GM18517 (cell line): Measurements from ENCODE around the gene CELF2.

Experiments used
- ATAC-seq: cut with Tn5 transposase; IDR thresholded peaks from one replicate; pipeline ENCODE4 v1.9.1; 2021; ENCODE audit warnings: mild to moderate bottlenecking, moderate library complexity; ENCODE audit not compliant: unreplicated experiment

Gene CELF2

DNA sequence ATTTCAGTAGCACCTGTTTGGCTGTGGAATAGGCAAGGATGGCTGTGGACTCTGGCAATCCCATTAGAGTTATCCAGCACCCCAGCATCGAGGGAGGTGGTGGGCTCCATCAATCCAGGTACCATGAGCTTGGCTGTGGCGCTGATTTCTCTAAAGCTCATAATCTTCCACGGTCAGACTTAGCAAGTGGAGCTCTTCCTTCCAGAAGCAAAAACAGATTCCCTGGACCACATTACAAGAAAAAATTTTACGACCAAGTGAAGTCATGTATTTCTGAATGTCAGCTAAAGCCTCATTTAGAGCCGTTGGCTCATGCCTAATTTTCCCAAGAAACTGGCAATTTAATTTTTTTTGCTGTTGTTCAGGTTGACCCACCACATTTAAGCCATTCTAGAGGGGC lies 135.1 kb downstream of the CELF2 start:
- ATAC-seq: no peak

DNA sequence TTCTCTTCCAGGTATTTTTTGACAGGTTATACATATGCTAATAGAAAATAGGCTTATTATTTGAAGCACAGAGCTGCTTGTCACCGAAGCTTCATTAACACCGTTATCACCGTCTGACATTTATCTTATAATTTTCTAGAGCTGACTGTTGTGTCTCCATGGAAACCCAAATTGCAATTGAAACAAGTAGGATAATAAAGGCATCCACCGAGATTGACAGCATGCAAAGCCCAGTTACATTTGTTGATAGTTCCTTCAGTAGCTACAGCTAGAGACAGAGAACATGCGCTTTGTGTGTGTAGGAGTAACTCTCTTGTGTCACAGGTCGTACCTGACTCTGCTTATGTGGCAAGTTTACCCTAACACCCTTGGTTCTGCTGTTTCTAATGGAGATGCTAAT lies 135.6 kb downstream of the CELF2 start:
- ATAC-seq: no peak

DNA sequence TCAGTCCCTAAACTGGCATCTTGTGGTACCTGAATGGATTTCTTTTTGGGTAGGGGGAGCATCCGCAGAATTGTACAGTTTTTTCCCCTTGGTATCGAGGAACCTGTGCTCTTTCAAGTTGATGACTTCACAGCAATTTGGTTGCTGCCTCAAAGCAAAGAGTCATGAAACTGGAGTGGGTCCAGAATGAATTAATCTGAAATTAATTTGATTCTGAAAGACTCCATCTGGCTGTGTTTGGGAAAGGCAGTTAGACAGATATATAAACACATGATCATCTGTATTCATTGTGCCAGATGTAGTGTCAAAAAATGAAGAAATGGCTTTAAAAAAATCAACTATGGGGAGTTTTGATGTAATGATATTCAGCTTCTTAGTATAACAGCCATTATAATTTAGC lies 136.1 kb downstream of the CELF2 start:
- ATAC-seq: no peak

DNA sequence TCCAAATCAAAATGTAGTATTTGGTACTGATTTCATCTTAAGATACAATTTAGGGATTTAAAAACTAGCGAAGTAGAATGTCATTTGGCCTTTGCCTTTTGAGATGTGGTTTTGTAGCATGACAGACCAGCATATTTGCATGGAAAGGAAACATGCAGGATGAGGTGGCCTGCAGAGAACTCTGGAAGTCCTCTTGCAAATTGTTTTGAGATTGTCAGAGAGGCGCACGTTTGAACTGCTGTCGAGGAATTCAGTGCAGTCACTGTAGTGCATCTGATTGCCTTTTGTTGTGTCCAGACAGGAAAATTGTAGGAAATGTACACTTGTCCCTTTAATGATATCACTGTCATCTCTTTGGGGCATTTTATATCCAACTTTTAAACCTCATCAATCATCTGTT lies 136.7 kb downstream of the CELF2 start:
- no peak for ATAC-seq

DNA sequence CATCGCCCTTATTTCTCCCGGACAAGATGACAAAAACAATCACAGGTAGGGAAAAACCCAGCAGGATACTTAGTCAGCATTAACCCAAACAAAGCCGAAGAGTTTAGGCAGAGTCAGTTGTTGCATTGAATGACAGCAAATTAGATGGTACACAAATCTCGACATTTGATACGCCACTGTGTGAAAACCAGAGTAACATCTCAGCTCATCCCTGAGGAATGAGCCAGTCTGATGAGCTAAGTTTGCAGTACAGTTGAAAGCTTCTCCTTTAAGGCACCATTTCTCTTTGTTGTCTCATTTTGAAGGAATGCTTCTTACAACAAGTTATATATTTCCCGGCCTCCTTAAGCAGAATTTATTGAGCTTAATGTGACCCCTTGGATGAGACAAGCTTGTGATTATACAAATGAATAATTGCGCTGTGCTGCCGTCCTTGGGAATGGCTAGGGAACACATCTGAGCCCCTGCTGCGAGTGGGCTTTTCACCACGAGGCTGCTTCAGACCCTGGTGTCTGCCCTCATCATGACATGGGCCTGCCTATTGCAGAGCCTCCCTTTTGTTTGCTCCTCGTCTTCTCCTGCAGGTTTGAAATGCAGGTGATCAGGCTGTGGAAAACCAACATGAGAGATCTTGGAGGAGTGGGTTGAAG lies 137.3 kb downstream of the CELF2 start:
- ATAC-seq: no peak

DNA sequence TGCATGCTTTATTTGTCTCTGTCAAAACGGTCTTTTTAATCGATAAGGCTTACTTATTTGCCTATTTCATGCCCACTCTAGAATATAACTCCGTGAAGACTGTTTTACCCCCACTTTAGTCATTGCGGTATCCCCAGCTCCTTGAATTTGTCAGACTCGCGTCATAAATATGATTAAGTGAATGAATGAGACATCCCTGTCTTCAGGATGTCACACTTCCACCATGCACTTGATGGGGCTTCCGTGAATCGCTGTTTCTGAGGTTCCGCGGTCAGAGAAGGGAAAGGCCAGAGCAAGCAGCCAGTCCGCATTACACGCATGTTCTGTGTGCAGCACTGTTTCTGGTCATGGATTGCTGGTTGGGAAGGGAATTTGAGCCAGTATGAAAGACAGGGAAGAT lies 138.8 kb downstream of the CELF2 start:
- ATAC-seq: no peak

DNA sequence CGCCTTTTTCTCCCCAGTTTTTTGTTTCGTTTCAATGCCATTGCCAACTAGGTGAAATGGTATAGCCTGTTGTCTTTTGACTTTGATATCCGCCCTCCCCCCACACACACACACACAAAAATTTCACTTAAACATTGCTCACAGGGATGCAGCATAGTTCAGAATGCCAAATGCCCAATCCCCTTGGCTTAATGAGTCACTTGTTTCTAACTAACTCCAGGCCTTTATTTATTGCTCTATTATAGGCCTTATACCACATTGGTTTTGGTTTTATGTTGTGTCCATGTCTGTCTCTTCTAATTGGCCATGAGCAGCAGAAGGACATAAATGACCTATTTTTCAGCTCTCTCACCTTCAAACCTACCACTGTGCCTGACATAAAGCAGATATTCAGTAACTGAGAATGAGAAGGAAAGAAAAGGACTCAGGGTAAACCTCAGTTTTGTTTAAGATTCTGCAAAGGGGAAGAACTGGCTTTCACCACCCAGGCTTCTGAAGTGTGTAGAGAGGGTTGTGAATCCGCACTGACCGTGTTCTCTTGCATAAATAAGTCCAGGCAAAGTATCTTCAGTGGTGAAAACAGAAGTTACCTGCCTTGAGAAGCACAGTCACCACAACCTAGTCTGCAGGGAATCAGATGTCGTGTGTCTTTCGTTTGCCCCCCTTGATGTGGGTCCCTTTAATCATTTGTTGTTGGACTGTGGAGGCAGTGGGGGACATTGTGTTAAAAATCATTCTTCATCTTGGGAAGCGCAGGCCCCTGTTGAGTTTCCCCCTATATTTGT lies 139.8 kb downstream of the CELF2 start:
- no peak for ATAC-seq

DNA sequence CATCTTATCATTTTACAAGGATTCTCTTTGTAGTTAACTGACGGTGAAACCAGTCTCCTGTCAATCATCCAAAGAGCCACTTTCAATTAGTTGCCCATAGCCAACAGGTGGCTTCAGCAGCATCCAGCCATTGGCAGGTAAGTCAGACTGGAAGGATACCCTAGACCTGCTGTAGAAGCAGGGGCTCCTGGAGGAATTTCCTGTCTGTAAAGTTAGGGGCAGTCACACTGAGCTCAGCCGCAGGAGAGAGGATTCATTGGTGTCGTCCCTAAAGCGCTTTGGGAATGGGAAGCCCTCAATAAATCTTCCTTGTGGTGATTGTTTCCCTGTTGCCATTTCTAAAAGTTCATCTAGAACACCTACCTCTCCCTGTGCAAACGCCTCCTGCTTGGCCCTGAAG lies 140.4 kb downstream of the CELF2 start:
- no peak for ATAC-seq

DNA sequence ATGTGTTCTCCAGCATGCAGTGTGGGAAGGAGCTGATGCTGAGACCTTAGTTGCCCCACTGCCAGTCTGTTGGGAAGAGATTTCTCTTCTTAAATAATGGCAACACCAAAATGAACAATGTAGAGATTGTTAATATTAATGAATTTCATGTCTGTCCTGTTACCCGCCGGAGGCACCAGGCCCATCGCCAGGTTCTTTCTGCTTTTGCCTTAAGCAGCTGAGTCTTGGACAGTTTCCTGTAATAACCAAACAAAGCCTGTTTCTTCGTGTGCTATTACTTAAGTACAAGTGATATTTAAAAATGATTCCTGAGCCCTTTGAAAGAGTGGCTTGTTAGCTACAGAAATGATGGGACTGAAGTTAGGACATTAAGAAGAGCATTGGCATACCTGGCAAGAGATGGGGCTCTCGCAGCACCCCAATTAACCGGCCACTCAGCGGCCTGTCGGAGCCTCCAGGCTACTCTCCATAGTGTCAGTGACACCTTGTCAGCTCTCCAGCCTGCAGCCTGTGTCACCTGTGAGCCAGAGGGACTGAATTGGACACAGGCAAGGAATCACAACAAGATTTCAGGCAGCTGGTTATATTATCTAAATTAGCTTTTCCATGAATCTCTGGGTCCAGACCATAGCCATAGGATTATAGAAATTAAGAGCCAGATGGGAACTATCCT lies 142.0 kb downstream of the CELF2 start:
- no peak for ATAC-seq

DNA sequence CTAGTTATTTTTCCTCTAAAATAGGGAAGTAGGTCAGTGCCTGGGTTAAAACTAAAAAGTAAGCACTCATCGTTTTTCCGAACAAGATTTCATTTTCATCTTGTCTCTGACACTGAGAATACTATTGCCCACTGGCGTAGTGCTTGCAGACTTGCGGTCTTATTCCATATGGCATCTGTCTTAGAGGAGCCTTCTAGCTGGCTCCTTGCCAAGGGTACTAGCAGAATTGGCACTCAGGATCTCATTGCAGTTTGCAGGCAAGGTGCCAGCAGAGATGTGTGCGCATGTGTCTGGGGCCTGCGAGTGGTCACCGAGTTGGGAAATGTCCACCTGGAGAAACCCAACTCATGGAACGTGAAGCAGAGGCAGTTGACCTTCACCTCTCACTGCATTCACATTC lies 143.4 kb downstream of the CELF2 start:
- ATAC-seq: no peak

DNA sequence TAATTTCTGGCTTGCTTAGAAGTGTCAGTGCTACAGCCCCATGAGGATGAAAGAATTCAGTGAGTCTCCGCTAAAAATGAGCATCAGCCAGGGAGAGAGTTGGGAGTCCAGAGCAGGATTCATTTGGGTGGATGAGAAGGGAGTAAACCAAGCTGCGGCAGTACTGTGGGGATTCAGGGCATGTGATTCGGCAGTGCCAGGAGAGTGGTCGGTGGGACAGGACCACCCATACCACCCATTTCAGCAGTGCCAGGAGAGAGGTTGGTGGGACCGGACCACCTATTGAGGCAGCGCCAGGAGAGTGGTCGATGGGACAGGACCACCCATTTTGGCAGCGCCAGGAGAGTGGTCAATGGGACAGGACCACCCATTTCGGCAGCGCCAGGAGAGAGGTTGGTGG lies 144.2 kb downstream of the CELF2 start:
- no peak for ATAC-seq

DNA sequence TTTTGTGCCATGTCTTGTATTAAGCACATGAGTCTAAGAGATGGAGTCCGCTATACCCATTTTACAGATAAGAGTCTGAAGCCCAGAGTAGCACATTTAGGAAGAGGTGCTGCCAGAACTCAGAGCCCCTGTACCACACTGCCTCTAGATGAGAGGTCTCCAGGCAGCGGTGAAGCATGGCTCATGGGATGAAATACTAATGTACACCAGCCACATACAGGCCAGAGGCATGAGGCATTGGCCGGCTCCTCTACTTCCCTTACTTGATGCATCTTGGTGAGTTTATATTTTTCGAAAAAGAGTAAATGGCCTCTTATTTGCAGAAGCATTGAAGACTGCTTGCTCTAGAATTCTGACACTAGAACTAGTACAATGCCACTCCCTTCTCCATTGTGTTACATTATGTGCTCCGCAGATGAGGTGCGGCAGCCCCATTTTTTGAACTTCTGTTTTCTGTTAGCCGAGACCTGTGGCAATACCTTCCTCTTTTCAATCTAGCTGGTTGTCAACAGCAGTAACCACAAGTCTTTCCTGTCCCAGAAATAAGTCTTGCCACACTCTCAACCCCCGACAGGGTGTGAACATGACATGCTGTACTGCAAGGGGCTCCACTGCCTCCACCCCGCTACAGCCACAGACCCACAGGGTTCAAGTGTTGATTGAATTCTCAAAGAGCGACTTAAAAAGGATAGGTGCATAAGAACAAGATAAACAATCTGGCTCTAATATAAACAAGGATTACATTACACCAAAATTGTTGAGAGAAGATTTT lies 145.3 kb downstream of the CELF2 start:
- ATAC-seq: peak; percentile 73

DNA sequence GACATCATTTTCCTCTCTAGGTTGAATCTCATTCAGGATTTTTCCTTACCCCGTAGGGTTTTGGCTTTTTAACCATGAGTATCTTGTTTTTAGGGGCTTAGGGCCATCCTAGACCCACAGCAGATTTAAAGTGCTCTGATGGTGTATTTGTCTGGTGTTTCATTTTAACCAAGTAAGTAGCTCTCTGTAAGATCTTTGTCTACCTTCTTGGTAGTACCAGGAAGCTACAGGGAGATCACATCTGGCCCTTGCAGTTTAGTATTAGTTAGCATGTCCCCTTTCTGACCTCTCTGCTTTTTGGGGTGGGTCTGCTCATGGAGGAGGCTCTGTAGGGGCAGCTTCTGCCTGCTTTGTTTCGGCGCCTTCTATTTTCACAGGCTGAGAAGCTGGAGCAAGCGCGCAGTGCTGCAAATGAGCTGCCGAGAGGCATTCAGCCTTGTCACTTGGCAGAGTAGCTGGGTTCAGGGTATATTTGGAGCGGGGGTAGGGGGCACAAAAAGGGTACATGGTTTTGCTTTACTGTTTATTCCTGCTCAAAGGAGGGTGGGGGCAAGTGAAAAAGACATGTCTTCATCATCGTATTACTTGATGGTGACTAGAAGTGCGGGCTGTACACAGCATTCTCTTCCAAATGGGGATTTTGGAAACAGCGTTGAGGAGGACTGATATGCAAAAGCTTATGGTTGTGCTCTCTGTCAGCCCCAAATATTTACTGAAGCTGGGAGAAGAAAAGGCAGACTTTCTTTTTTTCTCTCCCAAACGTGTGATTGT lies 146.3 kb downstream of the CELF2 start:
- ATAC-seq: no peak

DNA sequence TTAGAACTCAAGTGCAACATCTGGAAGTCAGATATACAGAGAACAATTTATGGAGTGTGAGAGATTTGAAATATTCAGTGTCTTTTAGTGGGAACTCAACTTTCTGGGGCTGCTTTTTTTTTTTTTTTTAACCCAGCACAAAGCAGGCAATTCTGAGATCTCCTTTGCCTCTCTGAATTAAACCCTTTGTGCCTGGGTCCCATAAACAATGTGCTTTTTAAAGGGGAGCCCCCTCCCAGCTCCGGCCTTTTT lies 146.8 kb downstream of the CELF2 start:
- no peak for ATAC-seq

DNA sequence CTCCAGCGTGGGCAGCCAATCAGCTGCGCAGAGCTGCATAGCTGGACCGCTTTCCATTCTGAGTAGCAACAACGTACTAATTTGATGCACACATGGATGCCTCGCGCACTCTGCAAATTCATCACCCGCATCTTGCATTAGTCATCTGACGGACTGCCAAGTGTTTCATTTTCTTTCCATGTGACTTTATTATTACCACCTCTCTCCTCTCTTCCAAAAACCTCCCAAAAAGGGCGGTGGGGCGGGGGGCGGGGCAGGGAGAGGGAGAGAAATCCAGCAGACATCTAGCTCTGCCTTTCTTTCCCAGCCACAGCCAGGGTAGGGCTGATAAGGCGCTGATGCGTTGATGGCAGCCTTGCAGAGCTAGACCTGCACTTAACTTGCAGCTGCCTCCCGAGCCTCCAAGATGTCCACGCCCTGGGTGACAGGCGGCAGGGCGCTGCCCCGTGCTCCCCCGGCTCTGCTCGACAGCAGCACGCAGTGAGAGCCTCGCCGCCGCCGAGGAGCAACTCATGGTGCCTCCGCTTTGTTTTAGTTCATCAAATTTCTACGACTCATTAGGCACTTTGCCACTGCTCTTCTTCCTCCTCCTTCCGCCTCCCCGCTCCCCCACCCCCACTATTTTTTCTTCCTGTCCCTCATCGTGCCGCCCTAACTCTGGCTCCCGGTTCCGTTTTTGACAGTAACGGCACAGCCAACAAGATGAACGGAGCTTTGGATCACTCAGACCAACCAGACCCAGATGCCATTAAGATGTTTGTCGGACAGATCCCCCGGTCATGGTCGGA lies 147.3 kb downstream of the CELF2 start:
- peak; percentile 24 for ATAC-seq

DNA sequence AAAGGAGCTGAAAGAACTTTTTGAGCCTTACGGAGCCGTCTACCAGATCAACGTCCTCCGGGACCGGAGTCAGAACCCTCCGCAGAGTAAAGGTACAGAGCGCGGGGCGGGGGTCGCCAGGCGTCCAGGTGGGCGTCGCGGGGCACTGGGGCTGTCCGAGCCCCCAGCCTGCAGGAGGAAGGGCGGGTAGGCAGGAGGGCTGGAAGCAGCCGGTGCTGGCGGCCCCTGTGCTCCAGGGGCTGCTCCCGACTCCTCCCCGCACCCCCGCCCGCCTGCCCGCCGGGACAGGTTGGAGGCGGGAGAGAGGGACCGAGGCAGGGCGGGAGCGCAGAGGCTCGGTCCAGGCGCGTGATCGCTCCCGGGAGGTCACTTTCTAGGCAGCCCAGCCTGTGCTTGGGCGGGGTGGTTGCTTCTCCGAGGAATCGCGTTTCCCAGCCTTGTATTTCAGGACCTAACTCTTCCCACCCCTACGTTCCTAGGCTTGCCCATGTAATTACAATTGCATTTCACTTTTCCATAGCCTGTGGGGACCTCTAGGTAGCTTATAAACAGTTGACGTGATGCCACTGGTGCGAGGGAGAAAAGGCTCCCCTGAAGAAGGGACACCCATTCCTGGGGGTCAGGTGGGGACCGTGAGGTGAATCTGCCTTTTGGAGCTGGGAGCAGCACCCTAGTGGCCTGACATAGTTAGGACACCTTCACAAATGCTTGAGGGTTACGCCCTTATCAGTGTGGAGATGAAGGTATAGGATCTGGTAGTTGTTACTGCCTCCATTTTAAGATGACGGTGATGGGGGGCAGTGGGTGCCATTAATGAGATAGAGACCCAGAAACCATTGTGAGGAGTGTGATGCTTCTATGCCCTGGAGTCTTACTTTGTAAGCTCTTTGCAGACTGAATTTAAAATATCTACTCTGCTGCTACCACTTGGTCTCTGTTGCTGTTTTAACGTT lies 148.2 kb downstream of the CELF2 start:
- peak; percentile 58 for ATAC-seq

DNA sequence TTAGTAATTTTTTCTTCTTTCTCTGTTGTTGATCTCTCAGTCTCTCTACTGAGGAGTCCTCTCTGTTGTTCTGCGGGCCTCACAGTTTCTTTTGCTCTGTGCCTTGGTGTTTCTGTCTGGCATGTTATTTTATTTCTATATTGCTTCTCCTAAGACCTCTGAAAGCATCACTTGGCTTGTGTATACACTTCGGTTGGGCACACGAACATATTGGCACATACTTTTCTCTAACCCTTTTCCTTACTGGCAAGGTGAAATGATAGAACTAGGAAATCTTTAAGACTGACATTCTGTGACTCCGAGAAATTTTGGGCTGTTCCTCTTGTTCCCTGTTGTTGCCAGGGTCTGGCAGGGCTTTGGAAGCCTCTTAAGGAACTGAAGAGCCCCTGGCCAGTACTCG lies 148.9 kb downstream of the CELF2 start:
- ATAC-seq: no peak

DNA sequence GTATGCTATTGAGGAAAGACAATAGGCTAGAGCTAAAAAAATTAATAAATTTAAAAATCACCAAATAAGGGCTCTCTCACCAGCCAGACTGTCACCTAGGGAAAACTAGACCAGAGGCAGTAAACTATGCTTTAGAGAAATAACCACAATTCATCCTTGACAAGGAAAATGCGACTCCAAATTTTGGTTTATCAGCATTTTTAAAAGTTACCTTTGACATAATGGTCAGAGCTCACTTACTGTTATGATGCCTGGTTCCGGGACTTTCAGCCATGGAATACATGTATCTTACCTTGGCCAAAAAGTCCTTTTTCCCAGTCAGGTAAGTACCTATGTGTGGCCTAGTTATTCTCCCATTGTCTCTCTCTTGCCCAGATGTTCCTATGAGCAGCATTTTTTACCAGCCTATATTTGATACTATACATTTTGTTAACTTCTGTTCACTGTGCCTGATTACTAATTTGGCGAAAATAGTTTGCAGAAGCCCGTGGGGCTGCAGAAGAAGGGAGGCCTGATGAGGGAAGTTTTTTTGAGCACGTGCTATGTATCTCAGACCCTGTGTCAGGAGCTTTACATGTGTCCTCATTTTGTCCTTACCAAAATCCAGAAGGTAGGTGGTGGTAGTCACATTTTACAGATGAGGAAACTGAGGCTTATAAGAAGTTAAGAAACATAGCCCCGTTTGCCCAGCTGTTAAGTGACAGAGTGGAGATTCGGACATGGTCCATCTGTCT lies 149.7 kb downstream of the CELF2 start:
- no peak for ATAC-seq
